Stimulated activated CD4-positive, alpha-beta T cell treated with anti-CD3 and anti-CD28 coated beads, Interleukin-4, amount 100 ng/mL, for 48 hours (primary cell): Measurements from ENCODE around the gene NUDT9.
"Not testable (repeated sequence)": the region's sequence is repeated elsewhere in the genome, so short reads cannot be mapped to it uniquely, and the experiment has no call there.

Experiments
- DNase-seq, 2 donors: peaks; one replicate each; pipeline ENCODE4 v3.0.0-alpha.2; 2020; ENCODE audit warnings: low read depth in 2 of 2

NUDT9 gene

DNA sequence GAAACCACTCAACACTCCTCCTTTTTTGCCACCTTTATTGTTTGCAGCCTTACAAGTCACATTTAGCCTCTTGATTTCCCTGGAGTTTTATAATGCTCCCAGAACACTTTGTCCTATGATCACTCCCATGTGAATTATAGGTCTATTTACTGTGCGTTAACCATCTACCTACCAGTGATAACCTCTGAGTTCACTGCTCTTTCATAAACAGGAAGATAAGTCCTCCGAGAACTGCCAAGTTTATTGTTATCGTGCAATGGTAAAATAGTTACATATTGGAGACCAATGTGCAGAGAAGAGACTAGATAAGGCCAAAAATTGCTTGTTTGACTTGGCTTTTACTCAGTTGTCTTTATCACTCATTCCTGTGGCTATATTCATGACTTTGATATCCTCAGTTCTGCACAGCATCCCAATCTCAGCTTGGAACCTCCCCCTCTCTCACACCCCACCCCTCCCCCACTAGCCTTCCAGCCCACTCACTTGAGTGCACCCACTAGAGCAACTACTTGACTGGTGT lies 12.9 kb upstream of the NUDT9 start:
- DNase-seq: no peak

DNA sequence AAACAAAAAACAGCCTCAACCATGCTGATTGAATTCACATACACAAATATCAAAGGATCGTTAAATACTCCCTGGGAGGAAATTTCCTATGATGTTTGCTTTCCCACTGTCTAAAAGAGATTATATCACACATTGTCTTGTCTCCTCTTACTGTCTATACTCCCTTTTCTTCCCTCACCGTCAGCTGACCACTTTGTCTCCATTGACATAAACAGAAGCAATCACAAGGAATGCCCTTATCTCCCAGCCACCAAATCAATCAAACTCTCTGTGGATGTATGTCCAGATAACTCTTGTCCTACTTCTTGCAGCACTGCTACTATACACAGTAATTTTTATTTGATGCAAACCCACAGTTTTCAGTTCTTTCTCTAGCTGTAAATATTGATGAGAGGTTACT lies 12.2 kb upstream of the NUDT9 start:
- DNase-seq: no peak

DNA sequence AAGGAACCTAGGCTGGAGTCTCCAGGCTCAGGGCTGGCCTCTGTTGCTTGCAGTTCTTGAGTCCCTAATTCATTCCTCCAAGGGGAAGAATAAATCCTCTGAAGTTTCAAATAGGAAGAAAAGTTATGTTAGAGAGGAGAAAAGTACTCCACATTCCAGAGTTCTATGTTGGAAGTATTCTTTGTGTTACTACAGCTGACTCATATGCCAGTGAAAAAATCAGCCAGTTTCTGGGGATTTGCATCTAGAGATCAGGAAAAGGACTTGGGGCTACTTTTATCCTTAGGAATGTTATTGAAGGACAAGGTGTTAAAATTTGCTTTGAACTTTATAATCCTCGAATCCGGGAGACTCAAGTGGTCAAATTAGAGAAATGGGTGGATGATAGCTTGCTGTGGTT lies 11.7 kb upstream of the NUDT9 start:
- DNase-seq: no peak

DNA sequence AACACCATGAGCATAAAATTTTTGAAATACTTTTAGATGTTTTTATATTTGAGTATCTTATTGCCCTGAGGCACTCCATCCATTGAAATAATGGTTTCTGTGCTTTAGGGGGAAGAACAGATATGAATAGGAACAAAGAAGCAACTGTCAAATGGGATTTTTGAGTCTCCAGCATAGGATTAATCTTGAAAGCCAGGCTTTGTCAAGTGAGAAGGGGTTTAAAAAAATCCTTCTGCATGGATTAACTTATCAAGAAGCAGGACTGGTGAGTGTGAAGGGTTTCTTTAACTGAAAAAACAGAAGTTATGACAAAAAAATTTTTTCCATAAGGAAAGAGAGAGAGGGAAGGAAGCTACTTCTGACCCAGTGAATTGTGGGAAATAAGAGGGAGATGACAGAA lies 7.6 kb upstream of the NUDT9 start:
- DNase-seq: no peak

DNA sequence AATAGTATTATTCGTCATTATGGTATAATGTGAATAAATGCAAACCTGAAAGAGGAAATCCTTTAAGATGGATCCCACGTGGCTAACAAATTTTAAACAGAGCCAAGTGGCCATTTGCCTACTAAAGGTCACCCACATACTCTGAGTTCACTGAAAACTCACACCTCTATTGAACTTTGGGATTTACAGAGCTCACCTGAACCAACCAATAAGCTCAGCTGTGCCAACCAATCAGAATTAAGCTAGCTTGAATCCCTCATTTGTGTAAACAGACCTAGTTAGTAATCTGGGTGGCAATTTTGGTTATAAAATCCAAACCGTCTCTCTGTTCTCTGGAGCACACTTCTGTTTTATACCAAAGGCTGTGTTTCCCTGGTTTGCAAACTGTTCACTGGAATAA lies 5.4 kb upstream of the NUDT9 start:
- no peak for DNase-seq

DNA sequence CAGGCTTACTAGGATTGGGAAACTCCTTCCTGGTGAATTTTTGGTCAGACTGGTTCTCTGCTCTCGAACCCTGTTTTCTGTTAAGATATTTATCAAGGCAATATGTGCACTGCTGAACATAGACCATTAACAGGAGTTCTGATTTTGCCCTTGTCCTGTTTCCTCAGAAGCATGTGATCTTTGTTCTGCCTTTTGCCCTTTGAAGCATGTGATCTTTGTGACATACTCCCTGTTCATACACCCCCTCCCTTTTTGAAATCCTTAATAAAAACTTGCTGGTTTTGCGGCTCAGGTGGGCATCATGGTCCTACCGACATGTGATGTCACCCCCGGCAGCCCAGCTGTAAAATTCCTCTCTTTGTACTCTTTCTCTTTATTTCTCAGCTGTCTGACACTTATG lies 4.0 kb upstream of the NUDT9 start:
- DNase-seq: not testable (repeated sequence)

DNA sequence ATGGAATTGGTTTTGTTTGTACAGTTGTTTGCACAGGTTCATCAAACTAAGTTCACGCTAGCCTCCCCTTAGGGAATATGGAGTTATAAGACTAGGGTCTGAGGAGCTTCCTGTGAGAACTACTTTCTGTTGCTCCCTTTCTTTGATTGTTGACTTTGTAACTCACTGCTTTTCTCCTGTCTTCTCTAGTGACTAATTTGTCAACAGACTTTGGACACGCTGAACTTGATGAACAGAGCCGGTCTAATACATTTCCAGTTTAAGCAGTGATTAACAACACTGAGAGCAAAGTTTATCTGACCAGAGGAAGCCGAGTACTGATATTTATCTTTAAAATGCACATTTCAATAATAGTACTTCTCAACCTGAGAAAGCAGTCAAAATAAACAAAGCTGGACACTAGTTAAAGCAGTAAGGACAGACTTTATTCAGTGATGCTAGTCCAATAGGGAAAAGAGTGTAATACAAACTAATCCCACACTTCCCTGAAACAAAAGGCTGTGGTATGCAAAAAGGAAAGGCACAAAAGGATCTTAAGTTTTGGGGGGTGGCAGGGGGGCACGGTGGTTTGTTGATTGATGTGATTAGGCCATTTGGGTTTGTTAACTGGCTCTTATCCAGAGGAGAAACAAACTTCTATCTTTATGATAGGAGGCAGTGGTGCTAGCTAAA lies 2.7 kb upstream of the NUDT9 start:
- no peak for DNase-seq

DNA sequence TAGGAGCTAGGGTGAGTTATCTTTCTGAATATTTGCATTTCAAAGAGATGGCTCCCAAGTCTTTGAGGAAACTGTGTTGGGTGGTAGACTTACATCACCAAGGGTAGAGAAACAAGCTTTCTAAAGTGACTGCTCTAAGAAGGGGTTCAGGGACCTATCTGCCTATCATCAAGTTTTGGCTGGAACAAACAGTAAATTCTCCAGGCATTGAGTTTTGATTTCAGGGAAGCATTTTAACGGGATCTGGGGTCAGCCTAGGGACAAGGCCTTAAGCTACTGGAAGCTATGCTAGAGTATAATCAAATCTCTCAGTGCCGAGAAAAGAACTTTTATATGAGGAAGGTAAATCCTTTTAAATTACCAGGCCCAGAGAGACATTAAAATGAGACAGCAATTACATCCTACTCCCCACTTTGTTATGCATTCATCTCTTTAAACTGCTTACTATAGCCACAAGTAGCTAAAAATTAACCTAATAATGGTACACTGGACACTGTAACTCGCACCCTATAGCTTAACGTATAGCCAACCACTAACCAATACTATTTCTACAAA lies 2.0 kb upstream of the NUDT9 start:
- no peak for DNase-seq

DNA sequence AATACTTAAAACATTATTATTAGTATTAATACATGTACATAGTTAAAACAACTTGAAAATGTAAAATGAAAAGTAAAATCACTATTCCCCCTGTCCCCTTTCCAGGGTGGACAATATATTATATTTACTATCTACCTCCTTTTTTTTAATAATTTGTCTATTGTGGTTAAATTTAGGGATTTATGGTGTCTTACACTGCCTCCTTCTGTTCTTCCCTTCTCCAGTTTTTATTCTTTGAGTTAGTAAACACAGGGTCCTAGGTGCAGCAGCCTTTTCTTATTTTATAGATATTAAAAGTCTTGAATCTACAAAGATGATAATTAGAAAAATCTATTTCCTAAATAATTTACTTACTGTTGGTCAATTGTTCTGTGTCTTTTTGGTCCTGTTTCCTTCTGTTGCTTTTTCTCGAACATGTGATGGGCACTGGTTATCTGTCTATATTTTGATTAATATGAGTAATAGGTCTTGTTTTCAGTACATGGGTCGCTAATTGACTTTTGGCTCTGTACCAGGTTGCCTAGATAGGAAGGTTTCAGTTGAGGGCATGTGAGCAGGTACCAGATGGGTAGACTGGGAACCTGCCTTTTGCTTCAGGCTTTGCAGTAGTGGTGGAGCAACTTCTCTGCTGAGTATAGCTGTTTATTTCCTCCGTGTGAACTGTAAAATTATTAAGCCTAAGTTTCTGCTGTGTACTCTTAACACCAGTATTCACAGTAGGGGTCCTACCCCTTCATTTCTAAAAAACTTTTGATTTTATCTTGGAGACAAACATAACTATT lies 1.1 kb downstream of the NUDT9 start:
- no peak for DNase-seq

DNA sequence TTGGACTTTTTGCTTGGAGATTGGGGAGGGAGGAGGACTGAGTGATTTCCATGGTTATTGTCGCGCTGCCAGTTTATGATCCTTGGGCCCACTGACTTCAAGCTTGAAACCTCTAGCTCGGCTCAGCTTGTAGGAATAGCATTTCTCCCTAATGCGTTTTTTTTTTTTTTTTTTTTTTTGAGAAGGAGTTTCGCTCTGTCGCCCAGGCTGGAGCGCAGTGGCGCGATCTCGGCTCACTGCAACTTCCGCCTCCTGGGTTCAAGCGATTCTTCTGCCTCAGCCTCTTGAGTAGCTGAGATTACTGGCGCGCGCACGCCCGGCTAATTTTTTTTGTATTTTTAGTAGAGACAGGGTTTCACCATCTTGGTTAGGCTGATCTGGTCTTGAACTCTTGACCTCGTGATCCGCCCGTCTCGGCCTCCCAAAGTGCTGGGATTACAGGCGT lies 1.7 kb downstream of the NUDT9 start:
- DNase-seq: not testable (repeated sequence)

DNA sequence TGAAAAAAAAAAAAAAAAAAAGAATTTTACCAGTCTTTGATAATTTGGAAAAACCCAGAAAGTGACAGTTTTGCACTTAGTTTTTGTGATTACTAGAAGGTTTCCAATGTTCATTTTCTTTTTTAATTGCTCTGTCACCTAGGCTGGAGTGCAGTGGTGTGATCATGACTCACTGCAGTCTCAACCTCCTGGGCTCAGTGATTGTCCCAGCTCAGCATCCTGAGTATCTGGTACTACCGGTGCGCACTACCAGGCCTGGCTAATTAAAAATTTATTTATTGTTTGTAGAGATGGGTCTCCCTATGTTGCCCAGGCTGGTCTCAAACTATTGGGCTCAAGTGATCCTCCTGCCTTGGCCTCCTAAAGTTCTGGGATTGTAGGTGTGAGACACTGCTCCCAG lies 3.3 kb downstream of the NUDT9 start:
- DNase-seq: no peak

DNA sequence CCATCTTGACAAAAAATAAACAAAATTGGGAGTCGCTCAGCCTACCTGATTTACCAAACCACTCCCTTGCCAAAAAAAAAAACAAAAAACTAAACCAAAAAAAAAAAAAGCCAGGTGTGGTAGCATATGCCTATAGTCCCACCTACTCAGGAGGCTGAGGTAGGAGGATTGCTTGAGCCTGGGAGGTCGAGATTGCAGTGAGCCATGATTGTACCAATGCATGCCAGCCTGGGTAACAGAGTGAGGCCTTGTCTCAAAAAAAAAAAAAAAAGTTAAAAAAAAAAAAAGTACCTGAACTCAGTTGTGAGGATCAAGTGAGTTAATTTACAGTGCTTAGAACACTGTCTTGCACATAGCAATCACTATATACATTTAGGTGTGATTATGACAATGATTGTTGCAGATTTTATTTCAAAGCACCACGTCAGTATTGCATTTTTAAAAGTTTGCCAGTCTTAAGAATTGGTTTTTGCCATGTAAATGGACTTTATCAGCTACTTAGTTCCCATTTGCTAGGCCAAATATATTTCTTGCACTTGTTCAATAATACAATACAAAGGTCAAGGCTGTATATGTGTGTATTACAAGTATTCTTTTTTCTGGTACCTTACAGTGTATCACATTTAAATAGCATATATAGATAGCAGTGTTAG lies 4.6 kb downstream of the NUDT9 start:
- no peak for DNase-seq

DNA sequence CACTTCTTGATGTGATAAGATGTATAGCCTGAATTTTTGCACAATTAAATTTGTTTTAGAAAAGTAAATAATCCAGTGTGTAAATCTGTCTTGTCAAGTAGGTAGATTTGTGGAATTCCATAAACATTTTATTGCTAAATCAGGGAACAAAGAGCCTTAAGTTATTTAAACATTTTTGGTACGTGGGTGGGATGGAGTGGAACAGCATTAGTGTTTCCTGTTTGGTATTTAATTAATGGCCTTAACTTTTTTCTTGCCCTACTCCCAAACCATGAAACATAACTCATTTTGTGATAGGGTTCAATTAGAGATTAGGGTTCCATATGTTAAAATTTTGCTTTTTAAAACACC lies 5.1 kb downstream of the NUDT9 start:
- DNase-seq: no peak

DNA sequence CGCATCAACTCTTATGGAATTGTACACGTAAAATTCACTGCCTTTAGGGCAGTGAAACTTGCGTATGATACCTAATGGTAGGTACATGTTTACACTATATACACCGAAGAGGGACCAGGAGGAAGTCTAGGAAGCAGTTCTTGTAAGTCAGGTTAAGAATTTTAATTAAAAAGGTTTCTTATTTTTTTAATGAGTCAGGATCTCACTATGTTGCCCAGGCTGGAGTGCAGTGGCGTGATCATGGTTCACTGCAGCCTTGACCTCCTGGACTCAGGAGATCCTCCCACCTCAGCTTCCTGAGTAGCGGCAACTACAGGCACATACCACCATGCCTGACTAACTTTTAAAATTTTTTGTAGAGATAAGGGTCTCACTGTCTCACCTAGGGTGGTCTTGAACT lies 6.6 kb downstream of the NUDT9 start:
- DNase-seq: no peak

DNA sequence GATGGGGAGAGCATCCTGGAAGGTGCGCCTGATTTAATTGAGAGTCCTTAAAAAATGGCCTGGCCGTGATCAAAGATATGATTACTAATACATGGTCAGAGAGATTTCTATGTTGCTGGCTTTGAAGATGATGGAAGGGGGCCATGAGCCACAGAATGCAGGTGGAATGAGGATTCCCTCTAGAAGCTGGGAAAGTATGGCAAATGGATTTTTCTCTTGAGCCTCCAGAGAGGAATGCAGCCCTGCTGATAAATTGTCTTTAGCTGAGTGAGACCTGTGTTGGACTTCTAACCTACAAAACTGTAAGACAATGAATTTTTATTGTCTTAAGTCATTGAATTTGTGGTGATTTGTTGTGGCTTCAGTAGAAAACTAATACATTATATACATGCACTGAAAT lies 7.7 kb downstream of the NUDT9 start:
- DNase-seq: no peak

DNA sequence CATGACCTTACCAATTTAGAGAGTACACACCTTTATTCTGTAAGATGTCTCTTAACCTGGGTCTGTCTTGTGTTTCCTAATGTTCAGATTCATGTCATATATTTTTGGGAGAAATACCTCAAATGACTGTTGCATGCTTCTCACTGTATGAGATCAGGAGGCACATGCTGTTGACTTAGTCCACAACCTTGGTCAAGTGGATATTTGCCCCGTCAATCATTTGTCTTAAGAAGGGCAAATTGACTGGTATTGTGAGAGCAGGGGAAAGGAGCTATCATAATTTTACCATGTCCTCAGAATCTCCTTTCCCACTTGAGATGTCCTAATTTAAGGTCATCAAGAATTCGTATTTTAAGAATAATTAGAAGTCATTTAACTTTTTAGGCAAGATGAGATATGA lies 11.0 kb downstream of the NUDT9 start:
- no peak for DNase-seq

DNA sequence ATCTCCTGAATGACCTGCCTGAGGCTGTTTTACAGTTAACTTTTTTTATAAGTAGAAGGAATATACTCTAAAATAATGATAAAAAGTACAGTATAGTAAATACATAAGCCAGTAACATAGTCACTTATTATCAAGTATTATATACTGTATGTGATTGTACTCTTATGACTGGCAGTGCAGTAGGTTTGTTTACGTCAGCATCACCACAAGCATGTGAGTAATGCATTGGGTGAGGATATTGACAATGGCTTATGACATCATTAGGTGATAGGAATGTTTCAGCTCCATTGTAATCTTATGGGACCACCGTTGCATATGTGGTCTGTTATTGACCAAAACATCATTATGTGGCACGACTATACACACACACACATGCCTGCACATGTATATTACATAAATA lies 20.5 kb downstream of the NUDT9 start:
- DNase-seq: no peak

DNA sequence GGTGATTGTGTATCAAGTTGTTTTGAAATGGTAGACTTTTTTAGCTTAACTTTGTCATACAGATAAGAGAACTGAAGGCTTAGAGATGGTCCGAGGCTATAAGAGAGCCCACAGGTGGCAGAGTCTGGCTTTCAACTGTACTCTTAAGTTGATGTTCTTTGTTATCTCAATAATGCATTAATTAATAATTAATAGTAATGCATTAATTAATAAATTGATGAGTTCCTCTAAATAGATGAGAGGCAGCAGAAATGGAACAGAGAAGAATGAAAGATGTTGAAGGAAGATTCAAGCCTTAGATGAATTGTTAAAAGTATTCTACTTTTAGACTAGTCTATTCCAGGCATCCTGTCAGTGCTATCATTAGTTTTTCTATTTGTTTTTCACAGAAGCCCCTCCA lies 22.4 kb downstream of the NUDT9 start:
- DNase-seq: no peak

DNA sequence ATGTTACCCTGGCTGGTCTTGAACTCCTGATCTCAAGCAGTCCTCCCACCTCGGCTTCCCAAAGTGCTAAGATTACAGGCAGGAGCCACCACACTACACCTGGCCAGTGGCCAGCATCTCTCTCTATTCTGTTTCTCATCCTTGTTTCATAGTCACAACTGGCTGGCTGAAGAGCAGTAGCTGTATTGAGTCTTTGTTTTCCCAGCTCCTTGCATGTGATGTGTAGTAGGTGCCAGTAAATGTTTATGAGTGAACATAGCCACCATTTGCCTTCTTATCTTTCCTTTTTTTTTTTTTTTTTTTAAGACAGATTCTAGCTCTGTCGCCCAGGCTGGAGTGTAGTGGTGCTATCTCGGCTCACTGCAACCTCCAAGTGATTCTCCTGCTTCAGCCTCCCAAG lies 23.6 kb downstream of the NUDT9 start:
- no peak for DNase-seq

DNA sequence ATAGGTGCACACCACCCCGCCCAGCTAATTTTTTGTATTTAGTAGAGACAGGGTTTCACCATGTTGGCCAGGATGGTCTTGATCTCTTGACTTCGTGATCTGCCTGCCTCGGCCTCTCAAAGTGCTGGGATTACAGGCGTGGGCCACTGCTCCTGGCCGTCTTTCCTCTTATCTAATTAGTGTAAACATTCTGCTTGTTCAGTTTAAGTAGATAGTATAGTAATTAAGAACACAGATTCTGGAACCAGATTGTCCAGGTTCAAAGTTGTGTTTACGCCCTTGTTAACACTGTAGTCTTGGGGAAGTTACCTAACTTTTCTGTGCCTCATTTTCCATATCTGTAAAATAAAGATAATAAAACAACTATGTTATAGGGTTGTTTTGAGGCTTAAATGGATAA lies 24.0 kb downstream of the NUDT9 start:
- not testable (repeated sequence) for DNase-seq

DNA sequence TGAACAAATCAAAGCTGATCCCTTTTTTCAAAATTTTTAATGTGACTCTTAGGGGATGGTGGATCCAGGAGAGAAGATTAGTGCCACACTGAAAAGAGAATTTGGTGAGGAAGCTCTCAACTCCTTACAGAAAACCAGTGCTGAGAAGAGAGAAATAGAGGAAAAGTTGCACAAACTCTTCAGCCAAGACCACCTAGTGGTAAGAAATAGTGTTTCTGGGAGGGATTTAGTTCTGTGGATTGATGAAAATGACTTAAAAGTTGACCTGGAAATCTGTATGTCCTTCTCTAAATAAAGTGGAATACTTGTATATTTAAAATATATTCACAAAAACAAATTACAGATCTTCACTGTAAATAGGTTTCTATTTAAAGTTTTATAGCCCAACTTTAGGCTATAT lies 29.2 kb downstream of the NUDT9 start:
- DNase-seq: no peak

DNA sequence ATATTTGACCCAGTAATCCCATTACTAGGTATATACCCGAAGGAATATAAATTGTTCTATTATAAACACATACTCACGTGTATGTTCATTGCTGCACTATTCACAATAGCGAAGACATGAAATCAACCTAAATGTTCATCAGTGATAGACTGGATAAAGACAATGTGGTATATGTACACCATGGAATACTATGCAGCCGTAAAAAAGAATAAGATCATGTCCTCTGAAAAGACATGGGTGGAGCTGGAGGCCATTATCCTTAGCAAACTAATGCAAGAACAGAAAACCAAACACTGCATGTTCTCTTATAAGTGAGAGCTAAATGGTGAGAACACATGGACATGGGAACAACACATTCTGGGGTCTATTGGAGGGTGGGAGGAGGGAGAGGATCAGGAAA lies 36.5 kb downstream of the NUDT9 start:
- DNase-seq: no peak

DNA sequence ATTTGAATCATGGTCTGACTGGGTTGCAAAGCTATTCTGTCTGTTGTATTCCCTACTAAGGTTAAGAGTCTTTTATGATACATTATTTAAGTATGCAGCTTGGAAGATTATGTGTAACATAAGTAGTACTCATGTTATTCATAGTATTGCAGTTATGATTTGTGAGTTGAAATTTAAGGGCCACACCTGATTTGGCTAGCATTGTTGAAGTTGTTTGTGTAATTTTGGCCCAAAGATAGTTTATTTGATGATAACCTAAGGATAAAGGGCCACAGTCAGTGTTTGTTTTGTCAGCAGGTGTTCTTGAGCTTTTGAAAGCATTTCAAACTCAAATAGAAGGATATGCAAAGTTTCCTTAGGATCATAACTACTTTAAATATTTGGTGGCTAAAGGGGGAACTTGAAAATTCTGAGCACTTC lies 38.9 kb downstream of the NUDT9 start:
- no peak for DNase-seq
